ENCODE measurements around the gene HOXA4. TPM values are rescaled to one million over a fixed set of nuclear protein-coding genes. Genes with fewer than 3 reads are reported as not detected.

HOXA4 gene
- total and polyA plus RNA-seq, 10 of the 15 experiments (the other 5 are each of a cell fraction or from before 2014, with no cell fraction given) = 0.07 TPM; not detected in 9

DNA sequence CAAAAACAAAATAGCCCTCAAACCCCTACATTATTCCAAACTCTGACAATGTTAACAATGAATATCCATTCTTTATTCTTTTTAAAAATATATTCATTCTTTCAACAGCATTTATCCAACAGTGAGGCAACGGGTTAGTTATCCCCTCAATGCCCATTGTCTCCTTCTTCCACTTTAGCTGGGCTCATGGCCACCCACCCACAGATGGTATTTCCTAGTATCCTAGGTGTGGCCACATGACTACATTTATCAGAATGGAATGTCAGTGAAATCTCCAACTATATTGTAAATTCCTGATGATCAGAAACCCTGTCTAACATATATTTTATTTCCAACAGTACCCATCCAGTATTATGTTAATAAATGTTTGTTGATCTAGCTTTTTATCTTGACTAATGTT is 48.4 kb downstream of the HOXA4 start:
- DNase-seq (ENCODE audit: low read depth, low spot score) = no peak
- FAIRE-seq = no peak
- ChIA-PET POLR2A (interaction anchor here (0.6 to 2.7 kb wide), 4 partner anchors 11 to 131 kb away, joined by 4 to 10 read pairs (median 7); no protein-coding TSS in a partner anchor), RAD21 (ENCODE audit: unreplicated experiment) (interaction anchor here (1.1 to 3.4 kb wide), 5 partner anchors 11 to 219 kb away, joined by 3 to 24 read pairs (median 9); partner anchors contain the start of gene HOXA1), SMC1A (ENCODE audit: uncharacterized antibody, unreplicated experiment) (interaction anchor here (0.9 to 6.5 kb wide), 11 partner anchors 9 to 221 kb away, joined by 3 to 110 read pairs (median 4); partner anchors contain the start of gene HOXA1), CTCF (interaction anchor here (0.5 to 3.1 kb wide), 3 partner anchors 11 to 1543 kb away, joined by 3 to 18 read pairs (median 3); no protein-coding TSS in a partner anchor)
- Histone ChIP-seq H3K27ac (ENCODE audit: control insufficient read depth, insufficient read depth) (no peak overlapping the region), H3K4me2 (ENCODE audit: control insufficient read depth, insufficient read depth) (no peak overlapping the region), H3K4me3 (no peak overlapping the region), H3K79me2 (ENCODE audit: control insufficient read depth, insufficient read depth, low read length) (no peaks in the 10 kb centered on the region), H3K27me3 (replicated peaks in 1 of 2; ENCODE audit: control insufficient read depth in 2 of 2, insufficient read depth in 2 of 2, low read length in 1 of 2) (no peaks in the 10 kb centered on the region), H4K20me1 (ENCODE audit: control insufficient read depth, insufficient read depth) (no peaks in the 10 kb centered on the region), H2AFZ (ENCODE audit: control insufficient read depth, low read depth, low read length) (no peak overlapping the region), H3K36me3 (ENCODE audit: control insufficient read depth in 2 of 2, insufficient read depth in 2 of 2, low read length in 1 of 2) (no peaks in the 10 kb centered on the region), H3K9me3 (replicated peaks; ENCODE audit: control insufficient read depth, insufficient read depth, low read length) (no peaks in the 10 kb centered on the region), H3K9ac (ENCODE audit: control insufficient read depth, insufficient read depth, low read length) (no peak overlapping the region), H3K4me1 (ENCODE audit: control insufficient read depth, insufficient read depth, low read length) (no peaks in the 10 kb centered on the region)
- in situ Hi-C loops (cut with MboI) = no loop called here
- WGBS (ENCODE audit: insufficient coverage, insufficient replicate concordance, low lambda C conversion rate, missing lambda C conversion rate) = 32% methylated on average over 1 of the region's 1 CpG
- BruUV-seq (replicated peaks) = no TSS peak
- intact Hi-C loops (cut with micrococcal nuclease; ENCODE audit: unreplicated experiment) = no loop called here
- no peak for ATAC-seq
- TF ChIP-seq EP300 (IDR thresholded peaks at IDR 0.05; ENCODE audit: borderline replicate concordance in 1 of 2, control insufficient read depth in 1 of 2, low read depth in 2 of 2, low read length in 2 of 2) (no peak), SUZ12 (IDR thresholded peaks at IDR 0.05; ENCODE audit: unreplicated experiment) (no peak), RELA (IDR thresholded peaks at IDR 0.05; ENCODE audit: borderline replicate concordance, partially characterized antibody) (no peak), NBN (IDR thresholded peaks at IDR 0.05) (no peak)
- TF ChIP-seq, protein P1, sequence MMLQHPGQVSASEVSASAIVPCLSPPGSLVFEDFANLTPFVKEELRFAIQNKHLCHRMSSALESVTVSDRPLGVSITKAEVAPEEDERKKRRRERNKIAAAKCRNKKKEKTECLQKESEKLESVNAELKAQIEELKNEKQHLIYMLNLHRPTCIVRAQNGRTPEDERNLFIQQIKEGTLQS (IDR thresholded peaks at IDR 0.05; ENCODE audit: borderline replicate concordance, extremely low read depth, low read depth, low read length) = no peak
- TF ChIP-seq, protein P2, sequence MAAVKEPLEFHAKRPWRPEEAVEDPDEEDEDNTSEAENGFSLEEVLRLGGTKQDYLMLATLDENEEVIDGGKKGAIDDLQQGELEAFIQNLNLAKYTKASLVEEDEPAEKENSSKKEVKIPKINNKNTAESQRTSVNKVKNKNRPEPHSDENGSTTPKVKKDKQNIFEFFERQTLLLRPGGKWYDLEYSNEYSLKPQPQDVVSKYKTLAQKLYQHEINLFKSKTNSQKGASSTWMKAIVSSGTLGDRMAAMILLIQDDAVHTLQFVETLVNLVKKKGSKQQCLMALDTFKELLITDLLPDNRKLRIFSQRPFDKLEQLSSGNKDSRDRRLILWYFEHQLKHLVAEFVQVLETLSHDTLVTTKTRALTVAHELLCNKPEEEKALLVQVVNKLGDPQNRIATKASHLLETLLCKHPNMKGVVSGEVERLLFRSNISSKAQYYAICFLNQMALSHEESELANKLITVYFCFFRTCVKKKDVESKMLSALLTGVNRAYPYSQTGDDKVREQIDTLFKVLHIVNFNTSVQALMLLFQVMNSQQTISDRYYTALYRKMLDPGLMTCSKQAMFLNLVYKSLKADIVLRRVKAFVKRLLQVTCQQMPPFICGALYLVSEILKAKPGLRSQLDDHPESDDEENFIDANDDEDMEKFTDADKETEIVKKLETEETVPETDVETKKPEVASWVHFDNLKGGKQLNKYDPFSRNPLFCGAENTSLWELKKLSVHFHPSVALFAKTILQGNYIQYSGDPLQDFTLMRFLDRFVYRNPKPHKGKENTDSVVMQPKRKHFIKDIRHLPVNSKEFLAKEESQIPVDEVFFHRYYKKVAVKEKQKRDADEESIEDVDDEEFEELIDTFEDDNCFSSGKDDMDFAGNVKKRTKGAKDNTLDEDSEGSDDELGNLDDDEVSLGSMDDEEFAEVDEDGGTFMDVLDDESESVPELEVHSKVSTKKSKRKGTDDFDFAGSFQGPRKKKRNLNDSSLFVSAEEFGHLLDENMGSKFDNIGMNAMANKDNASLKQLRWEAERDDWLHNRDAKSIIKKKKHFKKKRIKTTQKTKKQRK (IDR thresholded peaks at IDR 0.05; ENCODE audit: low read depth, low read length) = no peak
- TF ChIP-seq, protein P3, sequence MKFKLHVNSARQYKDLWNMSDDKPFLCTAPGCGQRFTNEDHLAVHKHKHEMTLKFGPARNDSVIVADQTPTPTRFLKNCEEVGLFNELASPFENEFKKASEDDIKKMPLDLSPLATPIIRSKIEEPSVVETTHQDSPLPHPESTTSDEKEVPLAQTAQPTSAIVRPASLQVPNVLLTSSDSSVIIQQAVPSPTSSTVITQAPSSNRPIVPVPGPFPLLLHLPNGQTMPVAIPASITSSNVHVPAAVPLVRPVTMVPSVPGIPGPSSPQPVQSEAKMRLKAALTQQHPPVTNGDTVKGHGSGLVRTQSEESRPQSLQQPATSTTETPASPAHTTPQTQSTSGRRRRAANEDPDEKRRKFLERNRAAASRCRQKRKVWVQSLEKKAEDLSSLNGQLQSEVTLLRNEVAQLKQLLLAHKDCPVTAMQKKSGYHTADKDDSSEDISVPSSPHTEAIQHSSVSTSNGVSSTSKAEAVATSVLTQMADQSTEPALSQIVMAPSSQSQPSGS (IDR thresholded peaks at IDR 0.05; ENCODE audit: low read length) = no peak
- TF ChIP-seq, protein P4, sequence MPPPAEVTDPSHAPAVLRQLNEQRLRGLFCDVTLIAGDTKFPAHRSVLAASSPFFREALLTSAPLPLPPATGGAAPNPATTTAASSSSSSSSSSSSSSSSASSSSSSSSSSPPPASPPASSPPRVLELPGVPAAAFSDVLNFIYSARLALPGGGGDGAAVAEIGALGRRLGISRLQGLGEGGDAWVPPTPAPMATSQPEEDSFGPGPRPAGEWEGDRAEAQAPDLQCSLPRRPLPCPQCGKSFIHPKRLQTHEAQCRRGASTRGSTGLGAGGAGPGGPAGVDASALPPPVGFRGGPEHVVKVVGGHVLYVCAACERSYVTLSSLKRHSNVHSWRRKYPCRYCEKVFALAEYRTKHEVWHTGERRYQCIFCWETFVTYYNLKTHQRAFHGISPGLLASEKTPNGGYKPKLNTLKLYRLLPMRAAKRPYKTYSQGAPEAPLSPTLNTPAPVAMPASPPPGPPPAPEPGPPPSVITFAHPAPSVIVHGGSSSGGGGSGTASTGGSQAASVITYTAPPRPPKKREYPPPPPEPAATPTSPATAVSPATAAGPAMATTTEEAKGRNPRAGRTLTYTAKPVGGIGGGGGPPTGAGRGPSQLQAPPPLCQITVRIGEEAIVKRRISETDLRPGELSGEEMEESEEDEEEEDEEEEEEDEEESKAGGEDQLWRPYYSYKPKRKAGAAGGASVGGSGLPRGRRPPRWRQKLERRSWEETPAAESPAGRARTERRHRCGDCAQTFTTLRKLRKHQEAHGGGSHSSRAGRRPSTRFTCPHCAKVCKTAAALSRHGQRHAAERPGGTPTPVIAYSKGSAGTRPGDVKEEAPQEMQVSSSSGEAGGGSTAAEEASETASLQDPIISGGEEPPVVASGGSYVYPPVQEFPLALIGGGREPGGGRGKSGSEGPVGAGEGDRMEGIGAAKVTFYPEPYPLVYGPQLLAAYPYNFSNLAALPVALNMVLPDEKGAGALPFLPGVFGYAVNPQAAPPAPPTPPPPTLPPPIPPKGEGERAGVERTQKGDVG (CRISPR knock-in tag; IDR thresholded peaks at IDR 0.05) = no peak
- TF ChIP-seq, protein P5, sequence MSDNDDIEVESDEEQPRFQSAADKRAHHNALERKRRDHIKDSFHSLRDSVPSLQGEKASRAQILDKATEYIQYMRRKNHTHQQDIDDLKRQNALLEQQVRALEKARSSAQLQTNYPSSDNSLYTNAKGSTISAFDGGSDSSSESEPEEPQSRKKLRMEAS (IDR thresholded peaks at IDR 0.05; ENCODE audit: low read depth, low read length) = no peak
- TF ChIP-seq, protein P6, sequence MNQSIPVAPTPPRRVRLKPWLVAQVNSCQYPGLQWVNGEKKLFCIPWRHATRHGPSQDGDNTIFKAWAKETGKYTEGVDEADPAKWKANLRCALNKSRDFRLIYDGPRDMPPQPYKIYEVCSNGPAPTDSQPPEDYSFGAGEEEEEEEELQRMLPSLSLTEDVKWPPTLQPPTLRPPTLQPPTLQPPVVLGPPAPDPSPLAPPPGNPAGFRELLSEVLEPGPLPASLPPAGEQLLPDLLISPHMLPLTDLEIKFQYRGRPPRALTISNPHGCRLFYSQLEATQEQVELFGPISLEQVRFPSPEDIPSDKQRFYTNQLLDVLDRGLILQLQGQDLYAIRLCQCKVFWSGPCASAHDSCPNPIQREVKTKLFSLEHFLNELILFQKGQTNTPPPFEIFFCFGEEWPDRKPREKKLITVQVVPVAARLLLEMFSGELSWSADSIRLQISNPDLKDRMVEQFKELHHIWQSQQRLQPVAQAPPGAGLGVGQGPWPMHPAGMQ (IDR thresholded peaks at IDR 0.05; ENCODE audit: borderline replicate concordance) = no peak
